ENCODE results near the gene SIGLEC7.
"Not testable (repeated sequence)": the region's sequence is repeated elsewhere in the genome, so short reads cannot be mapped to it uniquely, and the experiment has no call there.

SIGLEC7 gene

GRCh38 chr19:51141181-51141580 lies 920 bp upstream of the SIGLEC7 start:
- TF ChIP-seq CTCF (IDR thresholded peaks at IDR 0.05; ENCODE audit: low read depth, low read length, missing control alignments): no peak
- H3K4me3 ChIP-seq (replicated peaks; ENCODE audit: low read depth, low read length): no peak overlapping the region
- DNase-seq (ENCODE audit: extremely low read depth, low read depth): no peak

- DNase-seq (ENCODE audit: extremely low read depth, low read depth); H3K4me3 ChIP-seq (replicated peaks; ENCODE audit: low read depth, low read length): not testable (repeated sequence)
Measured at GRCh38 chr19:51142809-51143475, 841 bp downstream of the SIGLEC7 start.

GRCh38 chr19:51143486-51143885 lies 1.4 kb downstream of the SIGLEC7 start:
- DNase-seq (ENCODE audit: extremely low read depth, low read depth): no peak
- no peak overlapping the region for H3K4me3 ChIP-seq (replicated peaks; ENCODE audit: low read depth, low read length)
- TF ChIP-seq CTCF (IDR thresholded peaks at IDR 0.05; ENCODE audit: low read depth, low read length, missing control alignments): no peak

GRCh38 chr19:51144482-51145045 lies 2.5 kb downstream of the SIGLEC7 start:
- no peak for TF ChIP-seq CTCF (IDR thresholded peaks at IDR 0.05; ENCODE audit: low read depth, low read length, missing control alignments)

GRCh38 chr19:51145916-51146493 lies 3.9 kb downstream of the SIGLEC7 start:
- TF ChIP-seq CTCF (IDR thresholded peaks at IDR 0.05; ENCODE audit: low read depth, low read length, missing control alignments): no peak
- no peak overlapping the region for H3K4me3 ChIP-seq (replicated peaks; ENCODE audit: low read depth, low read length)
- DNase-seq (ENCODE audit: extremely low read depth, low read depth): no peak

More at GRCh38 chr19:51144482-51145045, 2.5 kb downstream of the SIGLEC7 start:
- no peak overlapping the region for H3K4me3 ChIP-seq (replicated peaks; ENCODE audit: low read depth, low read length)
- no peak for DNase-seq (ENCODE audit: extremely low read depth, low read depth)

- no peak overlapping the region for H3K4me3 ChIP-seq (replicated peaks; ENCODE audit: low read depth, low read length)
- TF ChIP-seq CTCF (IDR thresholded peaks at IDR 0.05; ENCODE audit: low read depth, low read length, missing control alignments): no peak
- no peak for DNase-seq (ENCODE audit: extremely low read depth, low read depth)
Measured at GRCh38 chr19:51146751-51147150, 4.7 kb downstream of the SIGLEC7 start.

- no peak for DNase-seq (ENCODE audit: extremely low read depth, low read depth)
- no peak for TF ChIP-seq CTCF (IDR thresholded peaks at IDR 0.05; ENCODE audit: low read depth, low read length, missing control alignments)
- H3K4me3 ChIP-seq (replicated peaks; ENCODE audit: low read depth, low read length): no peak overlapping the region
Measured at GRCh38 chr19:51147663-51148062, 5.6 kb downstream of the SIGLEC7 start.
